ENCODE results near the gene ARRB1.

The ARRB1 gene

GRCh38 chr11:75245356-75246005 is 106.0 kb downstream of the ARRB1 start:
- no peak for TF ChIP-seq CTCF (IDR thresholded peaks at IDR 0.05)

GRCh38 chr11:75244052-75244814 is 107.2 kb downstream of the ARRB1 start:
- TF ChIP-seq CTCF (IDR thresholded peaks at IDR 0.05): no peak

GRCh38 chr11:75242722-75243600 is 108.5 kb downstream of the ARRB1 start:
- TF ChIP-seq CTCF (IDR thresholded peaks at IDR 0.05): no peak

- no peak for TF ChIP-seq CTCF (IDR thresholded peaks at IDR 0.05)
Observed at GRCh38 chr11:75241906-75242644, 109.4 kb downstream of the ARRB1 start.

GRCh38 chr11:75241036-75241905 is 110.2 kb downstream of the ARRB1 start:
- peak; percentile 98 for TF ChIP-seq CTCF (IDR thresholded peaks at IDR 0.05)

GRCh38 chr11:75240311-75241035 is 111.0 kb downstream of the ARRB1 start, which contains the start of gene TPBGL:
Gene TPBGL, plus strand, starts transcription at chr11:75240774. Its CDS starts 276 bp downstream, at chr11:75241050.
- no peak for TF ChIP-seq CTCF (IDR thresholded peaks at IDR 0.05)

Data from LNCAP (cell line).